Activated CD4-positive, alpha-beta T cell treated with anti-CD3 and anti-CD28 coated beads, Interleukin-2, amount 10 ng/mL, durations not matched to agents 7 days and 5 days (primary cell): ENCODE data around the gene NUAK1. TPM values are rescaled to one million over a fixed set of nuclear protein-coding genes. Genes with fewer than 3 reads are reported as not detected.

Source experiments
- CTCF ChIA-PET: fragments of 350-600 bp; sonication (Branson Sonifier 250); formaldehyde crosslinking; loops from one replicate; lab custom pipeline; 2021; ENCODE audit warnings: antibody characterized with exemption; lab: Charles Lee
- POLR2A ChIA-PET: fragments of 350-600 bp; sonication (Branson Sonifier 250); formaldehyde crosslinking; loops from one replicate; lab custom pipeline; 2021; ENCODE audit warnings: antibody characterized with exemption; lab: Charles Lee
- DNase-seq: peaks from one replicate; pipeline ENCODE4 v3.0.0-alpha.2; 2020
- H3K27ac Mint-ChIP-seq: one replicate; pipeline ENCODE4 v1.8.0; 2021; ENCODE audit warnings: mild to moderate bottlenecking, moderate library complexity, mixed read lengths
- H3K27me3 Mint-ChIP-seq: one replicate; pipeline ENCODE4 v1.8.0; 2021; ENCODE audit warnings: mixed read lengths
- H3K36me3 Mint-ChIP-seq: one replicate; pipeline ENCODE4 v1.8.0; 2021; ENCODE audit warnings: low read depth, mixed read lengths
- H3K4me1 Mint-ChIP-seq: one replicate; pipeline ENCODE4 v1.8.0; 2021; ENCODE audit warnings: mixed read lengths
- H3K4me3 Mint-ChIP-seq: one replicate; pipeline ENCODE4 v1.8.0; 2021; ENCODE audit warnings: mild to moderate bottlenecking, moderate library complexity, mixed read lengths
- H3K9me3 Mint-ChIP-seq: one replicate; pipeline ENCODE4 v1.8.0; 2021; ENCODE audit warnings: mixed read lengths
- total RNA-seq, 2 experiments: library from RNA; stranded (reverse); gene quantifications; one replicate each; pipeline ENCODE4 v1.2.3, GENCODE V29; 2021

Gene NUAK1
- total RNA-seq, 2 experiments from 2014 or later: not detected

DNA sequence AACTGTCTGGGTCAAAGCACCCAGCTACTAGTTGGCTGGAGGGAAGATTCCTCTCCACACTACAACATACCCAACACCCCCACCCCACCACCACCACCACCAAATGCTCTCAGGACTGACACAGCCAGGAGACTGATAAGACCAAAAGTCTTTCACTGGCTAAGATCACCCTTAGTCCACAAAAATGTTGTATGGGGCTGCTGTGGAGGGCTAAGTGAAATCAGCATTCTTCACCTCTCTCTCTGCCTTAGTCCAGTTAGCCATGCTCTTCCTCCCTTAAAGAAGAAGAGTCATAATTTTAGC is 106.2 kb downstream of the NUAK1 start:
- no peak for DNase-seq
- Mint-ChIP-seq H3K36me3 (no peaks in the 10 kb centered on the region), H3K9me3 (no peaks in the 10 kb centered on the region), H3K27ac (no peak overlapping the region), H3K4me3 (no peak overlapping the region), H3K4me1 (no peaks in the 10 kb centered on the region), H3K27me3 (peaks cover 6% of the 10 kb centered on the region)
- POLR2A ChIA-PET: no interaction called here
- CTCF ChIA-PET: no interaction called here

DNA sequence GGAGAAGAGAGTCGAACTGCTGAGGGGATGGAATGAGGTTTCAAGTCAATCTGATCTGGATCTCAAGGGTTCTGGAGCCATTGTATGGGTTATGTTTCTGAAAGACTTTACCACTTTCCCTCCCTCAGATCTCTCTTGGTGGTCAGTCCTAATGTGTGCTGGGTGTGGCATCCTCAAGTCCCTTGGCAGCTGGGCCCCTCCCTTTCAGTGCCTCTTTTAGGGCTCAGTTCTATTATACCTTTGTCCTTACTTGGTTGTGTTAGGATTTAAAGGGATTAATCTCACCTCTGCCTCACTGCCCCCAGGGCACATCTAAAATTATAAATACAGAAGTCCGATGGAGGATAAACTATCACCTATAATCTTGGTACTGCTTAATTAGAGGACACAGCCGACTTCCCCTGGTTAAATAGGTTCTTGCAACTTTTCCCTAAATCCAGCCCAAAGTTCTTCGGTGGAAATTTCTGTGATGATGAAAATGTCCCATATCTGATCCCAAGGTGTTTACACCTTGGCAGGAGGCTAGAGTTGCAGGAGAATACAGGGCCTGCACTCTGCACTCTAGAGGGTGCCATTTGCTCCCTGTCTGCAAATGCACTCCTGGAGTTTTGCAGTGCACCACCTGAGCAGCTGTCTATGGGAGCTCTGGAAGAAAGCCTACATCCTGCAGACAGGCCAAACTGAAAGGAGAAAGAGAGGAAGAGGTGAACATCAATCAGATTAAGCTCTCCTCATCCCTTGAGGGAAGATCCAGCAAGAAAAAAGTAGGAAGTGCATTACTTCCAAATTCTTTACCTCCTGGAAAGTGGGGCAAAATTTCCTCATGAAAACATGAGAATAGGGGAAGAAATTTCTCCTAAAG is 106.8 kb downstream of the NUAK1 start:
- Mint-ChIP-seq H3K27ac (no peak overlapping the region), H3K4me3 (no peak overlapping the region), H3K36me3 (no peaks in the 10 kb centered on the region), H3K27me3 (peaks cover 6% of the 10 kb centered on the region), H3K4me1 (no peaks in the 10 kb centered on the region), H3K9me3 (no peaks in the 10 kb centered on the region)
- POLR2A ChIA-PET: no interaction called here
- CTCF ChIA-PET: no interaction called here
- no peak for DNase-seq

DNA sequence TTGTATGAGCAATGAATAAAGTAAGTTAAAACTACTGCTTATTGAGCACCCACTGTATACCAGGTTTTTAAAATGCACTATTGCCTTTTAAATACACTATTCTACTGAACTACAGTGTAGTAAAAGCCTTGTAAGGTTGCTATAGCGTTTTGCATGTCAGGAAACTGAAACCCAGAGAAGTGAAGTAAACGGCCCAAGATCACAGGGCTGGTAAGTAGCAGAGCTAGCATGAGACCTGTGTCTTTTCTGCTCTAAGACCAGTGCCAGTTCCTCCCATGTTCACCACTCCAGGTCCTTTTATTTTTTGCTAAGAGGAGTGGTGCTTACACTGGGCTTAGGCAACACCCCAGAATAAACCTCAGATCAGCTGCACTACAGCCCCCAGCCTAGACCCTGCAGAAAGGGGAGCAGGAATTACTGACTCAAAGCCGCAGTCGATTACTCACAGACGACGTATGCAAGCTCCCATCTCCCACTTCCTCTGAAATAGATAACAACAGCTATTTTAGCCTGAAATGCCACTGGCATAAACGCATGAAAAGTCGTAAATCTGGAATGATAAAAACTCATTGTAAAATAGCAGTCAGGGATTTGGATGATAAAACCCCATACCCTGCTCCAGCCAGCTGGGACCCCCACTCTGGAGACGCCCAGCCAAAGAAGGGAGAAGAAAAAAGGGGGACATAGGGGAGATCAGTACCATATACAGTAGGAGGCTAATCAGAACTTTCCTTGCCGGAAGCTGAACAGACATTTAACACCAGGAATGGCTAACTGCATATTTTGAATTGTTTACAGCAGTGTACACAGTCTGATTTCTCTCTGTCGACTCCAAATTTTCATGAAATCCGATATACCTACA is 108.3 kb downstream of the NUAK1 start:
- H3K27me3 Mint-ChIP-seq: peaks cover 6% of the 10 kb centered on the region
- POLR2A ChIA-PET: no interaction called here
- DNase-seq: no peak
- no peaks in the 10 kb centered on the region for H3K9me3 Mint-ChIP-seq
- H3K4me1 Mint-ChIP-seq: no peaks in the 10 kb centered on the region
- H3K27ac Mint-ChIP-seq: no peak overlapping the region
- peak overlapping the region; percentile 3 for H3K4me3 Mint-ChIP-seq
- CTCF ChIA-PET: no interaction called here
- no peaks in the 10 kb centered on the region for H3K36me3 Mint-ChIP-seq

DNA sequence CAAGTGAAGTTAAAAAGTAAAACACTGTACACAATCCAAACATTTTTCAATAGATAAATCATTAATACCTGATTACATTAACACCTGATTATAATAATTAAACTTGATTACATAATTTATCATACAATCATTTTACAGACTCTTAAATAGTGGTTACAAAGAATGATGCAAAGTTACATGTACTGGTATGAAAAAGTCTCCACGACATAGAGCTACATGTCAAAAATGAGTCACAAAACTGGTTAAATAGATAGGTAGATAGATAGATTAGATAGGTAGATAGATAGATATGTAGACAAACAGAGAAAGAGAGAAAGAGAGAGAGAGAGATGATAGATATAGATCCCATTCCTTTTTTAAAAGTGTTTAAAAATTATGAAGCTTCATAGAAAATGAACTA is 109.2 kb downstream of the NUAK1 start:
- H3K4me1 Mint-ChIP-seq: no peaks in the 10 kb centered on the region
- ChIA-PET POLR2A (interaction anchor here (0.7 kb wide), 1 partner anchor 20 kb away, joined by 3 read pairs; no protein-coding TSS in a partner anchor), CTCF (no interaction called here)
- no peak overlapping the region for H3K27ac Mint-ChIP-seq
- H3K9me3 Mint-ChIP-seq: no peaks in the 10 kb centered on the region
- no peak overlapping the region for H3K4me3 Mint-ChIP-seq
- no peak for DNase-seq
- peaks cover 6% of the 10 kb centered on the region for H3K27me3 Mint-ChIP-seq
- no peaks in the 10 kb centered on the region for H3K36me3 Mint-ChIP-seq

DNA sequence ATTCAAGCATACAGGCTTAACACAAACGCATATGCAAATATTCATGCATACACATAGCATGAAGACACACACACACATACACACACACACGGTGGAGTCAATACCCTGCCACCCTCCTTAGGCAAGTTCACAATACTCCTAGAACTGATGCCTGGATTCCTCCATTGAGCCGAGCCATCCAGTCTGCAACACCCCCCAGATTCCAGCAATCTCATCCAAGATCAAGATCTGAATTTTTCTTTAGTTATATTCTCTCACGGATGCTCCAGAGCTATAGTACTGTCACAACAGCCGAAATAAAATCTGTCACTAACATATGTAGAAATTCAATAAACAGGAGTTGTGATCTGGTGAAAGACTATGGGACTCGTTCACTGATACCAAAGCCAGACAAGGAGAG is 110.8 kb downstream of the NUAK1 start:
- no peak overlapping the region for H3K27ac Mint-ChIP-seq
- no peaks in the 10 kb centered on the region for H3K4me1 Mint-ChIP-seq
- DNase-seq: no peak
- no peaks in the 10 kb centered on the region for H3K9me3 Mint-ChIP-seq
- ChIA-PET CTCF (no interaction called here), POLR2A (no interaction called here)
- H3K36me3 Mint-ChIP-seq: no peaks in the 10 kb centered on the region
- H3K27me3 Mint-ChIP-seq: peaks cover 6% of the 10 kb centered on the region
- H3K4me3 Mint-ChIP-seq: no peak overlapping the region

DNA sequence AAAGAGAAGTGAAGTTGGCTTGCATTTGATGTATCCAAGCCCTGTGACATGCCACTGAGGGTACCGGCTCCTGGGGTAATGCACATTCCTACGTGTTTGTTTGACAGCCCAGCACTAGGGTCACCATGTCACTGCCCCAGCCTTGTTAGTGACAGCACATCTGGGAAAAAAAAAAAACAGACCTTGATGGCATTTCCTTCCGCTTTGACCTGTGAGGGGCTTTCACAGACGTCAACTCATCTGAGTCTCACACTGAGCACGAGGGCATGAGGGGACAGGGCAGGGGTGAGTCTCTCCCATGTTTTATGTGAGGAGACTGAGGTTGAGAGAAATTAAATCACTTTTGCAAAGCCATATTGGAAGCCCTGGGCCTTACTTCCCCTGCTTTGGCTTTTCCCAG is 111.5 kb downstream of the NUAK1 start:
- no peaks in the 10 kb centered on the region for H3K36me3 Mint-ChIP-seq
- no peak overlapping the region for H3K27ac Mint-ChIP-seq
- no peaks in the 10 kb centered on the region for H3K9me3 Mint-ChIP-seq
- no peaks in the 10 kb centered on the region for H3K4me1 Mint-ChIP-seq
- no peak overlapping the region for H3K4me3 Mint-ChIP-seq
- DNase-seq: no peak
- ChIA-PET CTCF (no interaction called here), POLR2A (no interaction called here)
- peaks cover 6% of the 10 kb centered on the region for H3K27me3 Mint-ChIP-seq

DNA sequence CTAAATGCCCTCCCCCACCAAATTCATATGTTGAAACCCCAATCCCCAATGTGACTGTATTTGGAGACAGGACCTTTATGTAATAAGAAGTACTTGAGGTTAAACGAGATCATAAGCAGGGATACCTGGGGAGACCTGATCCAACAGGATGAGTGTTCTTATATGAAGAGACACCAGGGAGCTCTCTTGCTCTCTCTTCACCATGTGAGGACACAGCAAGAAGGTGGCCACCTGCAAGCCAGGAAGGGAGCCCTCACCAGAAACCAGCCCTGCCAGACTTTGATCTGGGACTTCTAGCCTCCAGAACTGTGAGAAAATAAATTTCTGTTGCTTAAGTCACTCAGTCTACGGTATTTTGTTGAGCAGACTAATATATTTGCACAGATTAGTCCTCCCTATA is 113.6 kb downstream of the NUAK1 start:
- Mint-ChIP-seq H3K4me3 (no peak overlapping the region), H3K36me3 (no peaks in the 10 kb centered on the region), H3K4me1 (no peaks in the 10 kb centered on the region), H3K27me3 (peaks cover 6% of the 10 kb centered on the region), H3K27ac (no peak overlapping the region), H3K9me3 (no peaks in the 10 kb centered on the region)
- no peak for DNase-seq
- ChIA-PET CTCF (no interaction called here), POLR2A (interaction anchor here (0.6 kb wide), 1 partner anchor 379 kb away, joined by 3 read pairs; no protein-coding TSS in a partner anchor)

DNA sequence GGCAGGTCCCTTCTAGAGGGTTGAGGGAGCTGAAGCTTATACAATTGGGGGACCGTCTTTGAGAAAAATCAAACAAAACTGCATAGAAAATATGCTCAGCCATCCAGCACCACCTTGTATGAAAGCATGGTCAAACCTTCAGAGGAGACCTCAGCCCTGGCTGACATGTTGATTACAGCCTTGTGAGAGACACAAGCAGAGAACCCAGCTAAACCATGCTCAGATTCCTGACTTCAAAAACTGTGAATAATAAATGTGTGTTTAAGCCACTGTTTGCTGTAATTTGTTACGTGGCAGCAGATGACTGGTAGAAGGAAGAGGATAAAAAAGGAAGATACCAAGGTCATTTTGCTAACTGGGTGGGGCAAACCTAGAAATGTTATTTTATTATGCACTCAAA is 115.7 kb downstream of the NUAK1 start:
- Mint-ChIP-seq H3K4me1 (no peaks in the 10 kb centered on the region), H3K27me3 (peaks cover 2% of the 10 kb centered on the region), H3K36me3 (no peaks in the 10 kb centered on the region), H3K9me3 (peaks cover 12% of the 10 kb centered on the region), H3K27ac (no peak overlapping the region), H3K4me3 (no peak overlapping the region)
- POLR2A ChIA-PET: no interaction called here
- no peak for DNase-seq
- CTCF ChIA-PET: no interaction called here

DNA sequence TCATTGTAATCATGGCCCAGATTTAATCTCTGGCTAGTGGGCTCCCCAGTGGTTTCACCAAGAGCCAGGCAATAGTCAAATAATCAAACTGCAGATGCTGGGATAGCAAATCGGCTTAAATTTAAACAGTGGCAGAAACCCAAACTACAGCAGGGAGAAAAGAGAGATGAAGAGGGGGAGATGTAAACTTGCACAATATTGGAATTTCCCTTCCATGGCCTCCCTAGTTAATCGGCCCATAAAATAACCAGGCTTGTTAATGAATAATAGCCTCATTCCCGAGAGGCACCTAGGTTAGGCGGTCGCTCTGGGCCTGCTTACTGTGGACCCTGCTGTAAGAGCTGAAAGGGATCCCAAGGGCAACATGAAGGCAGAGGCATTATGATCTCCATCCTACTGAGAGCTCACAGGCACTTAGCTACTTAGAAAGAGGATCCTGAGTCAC is 116.2 kb downstream of the NUAK1 start:
- Mint-ChIP-seq H3K9me3 (peaks cover 12% of the 10 kb centered on the region), H3K4me3 (no peak overlapping the region), H3K36me3 (no peaks in the 10 kb centered on the region), H3K27me3 (peaks cover under 1% of the 10 kb centered on the region), H3K27ac (no peak overlapping the region), H3K4me1 (no peaks in the 10 kb centered on the region)
- ChIA-PET POLR2A (no interaction called here), CTCF (no interaction called here)
- no peak for DNase-seq

DNA sequence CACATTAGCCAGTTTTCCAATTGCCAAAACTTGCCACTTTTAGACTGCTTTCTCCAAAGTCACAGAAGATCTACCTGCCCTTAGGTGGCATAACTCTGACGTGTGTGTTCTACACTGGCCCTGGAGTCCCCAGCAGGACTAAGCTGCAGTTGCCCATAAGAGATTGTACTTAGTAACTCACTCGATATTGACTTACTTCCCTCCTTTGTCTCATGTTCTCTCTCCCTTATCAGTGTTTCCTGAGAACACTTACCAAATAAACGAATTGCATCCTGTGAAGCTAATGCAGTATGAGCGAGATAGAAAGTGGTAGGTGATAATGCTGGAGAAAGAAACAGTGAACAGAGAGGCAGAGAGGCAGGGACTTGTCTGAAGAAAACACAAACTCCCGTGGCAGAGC is 117.2 kb downstream of the NUAK1 start:
- ChIA-PET POLR2A (no interaction called here), CTCF (no interaction called here)
- Mint-ChIP-seq H3K4me3 (no peak overlapping the region), H3K27ac (no peak overlapping the region), H3K9me3 (peaks cover 12% of the 10 kb centered on the region), H3K4me1 (no peaks in the 10 kb centered on the region), H3K27me3 (no peaks in the 10 kb centered on the region), H3K36me3 (no peaks in the 10 kb centered on the region)
- DNase-seq: no peak

DNA sequence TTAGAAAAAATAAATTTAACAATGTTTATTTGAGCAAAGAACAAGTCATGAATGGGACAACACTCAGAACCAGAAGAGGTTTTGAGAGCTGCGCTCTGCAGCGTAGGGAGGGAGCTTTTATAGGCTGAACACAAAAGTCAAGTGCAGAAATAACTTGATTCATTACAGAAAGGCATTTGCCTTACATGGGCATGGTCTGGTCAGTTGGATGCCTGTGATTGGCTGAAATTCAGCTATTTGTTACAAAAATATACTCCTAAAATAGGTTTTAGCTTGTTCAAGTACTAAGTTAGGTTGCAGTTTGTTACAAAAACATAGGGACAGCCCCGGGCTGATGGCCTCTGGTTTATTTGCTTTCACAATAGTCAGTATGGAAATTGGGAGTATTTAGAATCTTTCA is 118.0 kb downstream of the NUAK1 start:
- H3K27ac Mint-ChIP-seq: no peak overlapping the region

DNA sequence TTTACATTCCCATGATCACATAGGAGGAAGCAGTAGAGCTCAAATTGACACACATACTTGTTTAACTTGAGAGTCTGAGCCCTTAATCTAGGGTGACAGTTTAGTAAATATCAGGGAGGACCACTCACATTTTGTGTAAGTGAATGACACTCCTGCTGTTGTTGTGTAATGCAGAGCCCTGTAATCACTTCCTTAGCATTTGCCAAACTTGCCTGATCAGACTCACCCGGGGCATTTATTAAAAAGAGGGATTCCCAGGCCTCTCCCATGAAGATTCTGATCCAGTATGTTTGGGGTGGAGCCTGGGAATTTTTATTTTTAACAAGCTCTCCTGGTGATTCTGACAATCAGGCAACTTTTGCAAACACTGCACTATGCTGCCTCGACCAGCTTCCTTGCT is 119.6 kb downstream of the NUAK1 start:
- POLR2A ChIA-PET: no interaction called here
- CTCF ChIA-PET: no interaction called here

More for the DNA sequence above, 118.0 kb downstream of the NUAK1 start:
- no peak for DNase-seq
- Mint-ChIP-seq H3K9me3 (peaks cover 12% of the 10 kb centered on the region), H3K4me1 (no peaks in the 10 kb centered on the region), H3K27me3 (no peaks in the 10 kb centered on the region), H3K36me3 (no peaks in the 10 kb centered on the region), H3K4me3 (no peak overlapping the region)
- POLR2A ChIA-PET: no interaction called here
- CTCF ChIA-PET: no interaction called here

DNA sequence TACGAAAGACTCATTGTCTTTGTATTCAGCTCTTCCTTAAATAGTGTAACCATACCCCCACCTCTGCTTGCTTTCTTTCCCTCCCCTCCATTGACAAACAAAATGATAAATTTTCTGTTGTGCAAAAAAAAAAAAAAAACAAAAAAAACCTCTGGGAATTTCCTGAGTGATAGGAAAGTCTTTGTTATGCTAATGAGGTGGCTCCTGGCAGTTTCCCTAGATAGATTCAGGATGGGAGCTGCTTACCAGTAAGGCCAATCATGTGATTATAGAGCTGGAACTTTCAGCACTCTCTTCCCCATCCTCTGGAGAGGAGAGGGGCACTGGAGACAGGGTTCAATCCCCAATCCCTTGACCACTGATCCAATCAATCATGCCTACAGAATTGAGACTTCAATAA is 120.5 kb downstream of the NUAK1 start:
- Mint-ChIP-seq H3K4me3 (no peak overlapping the region), H3K4me1 (no peaks in the 10 kb centered on the region), H3K36me3 (no peaks in the 10 kb centered on the region), H3K27me3 (no peaks in the 10 kb centered on the region), H3K9me3 (peaks cover 12% of the 10 kb centered on the region), H3K27ac (no peak overlapping the region)
- CTCF ChIA-PET: no interaction called here
- POLR2A ChIA-PET: no interaction called here
- no peak for DNase-seq

More for the DNA sequence above, 119.6 kb downstream of the NUAK1 start:
- peaks cover 12% of the 10 kb centered on the region for H3K9me3 Mint-ChIP-seq
- DNase-seq: no peak
- H3K36me3 Mint-ChIP-seq: no peaks in the 10 kb centered on the region
- H3K27ac Mint-ChIP-seq: no peak overlapping the region
- H3K27me3 Mint-ChIP-seq: no peaks in the 10 kb centered on the region
- no peak overlapping the region for H3K4me3 Mint-ChIP-seq
- no peaks in the 10 kb centered on the region for H3K4me1 Mint-ChIP-seq
